GM21515 (cell line): ENCODE results near the gene TBRG4.

Experiments
- ATAC-seq: cut with Tn5 transposase; IDR thresholded peaks from one replicate; pipeline ENCODE4 v1.9.1; 2021; ENCODE audit not compliant: unreplicated experiment

Gene TBRG4

GRCh38 chr7:45075871-45076796, 35.4 kb downstream of the TBRG4 start:
- no peak for ATAC-seq

GRCh38 chr7:45075355-45075644, 36.2 kb downstream of the TBRG4 start:
- ATAC-seq = no peak

DNA sequence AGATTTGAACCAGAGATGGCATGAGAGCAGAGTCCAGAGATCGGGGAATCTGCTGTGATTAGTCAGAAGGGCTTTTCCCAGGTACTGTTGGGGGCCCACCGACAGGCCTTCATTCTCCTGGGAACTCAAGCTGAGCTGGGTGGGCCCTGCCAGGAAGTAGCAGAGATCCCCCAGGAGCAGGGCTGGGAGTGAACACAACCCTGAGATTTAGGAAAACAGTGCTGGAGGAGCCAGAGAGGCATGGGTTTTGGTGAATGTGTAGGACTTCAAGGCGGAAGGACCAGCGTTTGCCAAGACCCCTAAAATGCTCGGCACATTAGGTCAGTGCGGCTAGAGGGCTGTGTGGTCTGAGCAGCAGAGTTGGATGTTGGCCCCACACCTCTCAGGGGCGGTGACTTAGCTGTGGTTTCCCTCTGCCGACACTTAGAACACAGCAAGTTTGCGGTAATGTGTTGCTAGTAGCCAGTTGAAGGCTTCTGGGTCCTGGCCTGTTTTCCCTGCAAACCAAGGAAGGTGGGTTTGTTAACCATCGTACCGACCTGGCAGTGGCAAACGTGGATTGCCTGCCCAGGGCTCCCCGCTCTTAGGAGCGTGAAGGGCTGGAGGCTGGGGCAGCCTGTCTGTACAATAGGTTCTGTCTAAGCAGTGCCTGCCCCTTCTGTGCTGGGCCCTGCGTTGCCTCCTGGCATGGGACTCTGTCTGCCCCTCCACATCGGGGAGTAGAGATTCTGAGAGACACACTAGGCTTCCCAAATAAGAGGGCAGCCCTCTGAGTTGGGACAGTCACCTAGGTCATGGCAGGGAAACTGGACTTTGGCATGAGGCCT, 36.8 kb downstream of the TBRG4 start:
- ATAC-seq = no peak

- ATAC-seq = no peak
These were observed 37.5 kb downstream of the TBRG4 start for GRCh38 chr7:45073786-45074527.

GRCh38 chr7:45073031-45073785, 38.3 kb downstream of the TBRG4 start:
- no peak for ATAC-seq

DNA sequence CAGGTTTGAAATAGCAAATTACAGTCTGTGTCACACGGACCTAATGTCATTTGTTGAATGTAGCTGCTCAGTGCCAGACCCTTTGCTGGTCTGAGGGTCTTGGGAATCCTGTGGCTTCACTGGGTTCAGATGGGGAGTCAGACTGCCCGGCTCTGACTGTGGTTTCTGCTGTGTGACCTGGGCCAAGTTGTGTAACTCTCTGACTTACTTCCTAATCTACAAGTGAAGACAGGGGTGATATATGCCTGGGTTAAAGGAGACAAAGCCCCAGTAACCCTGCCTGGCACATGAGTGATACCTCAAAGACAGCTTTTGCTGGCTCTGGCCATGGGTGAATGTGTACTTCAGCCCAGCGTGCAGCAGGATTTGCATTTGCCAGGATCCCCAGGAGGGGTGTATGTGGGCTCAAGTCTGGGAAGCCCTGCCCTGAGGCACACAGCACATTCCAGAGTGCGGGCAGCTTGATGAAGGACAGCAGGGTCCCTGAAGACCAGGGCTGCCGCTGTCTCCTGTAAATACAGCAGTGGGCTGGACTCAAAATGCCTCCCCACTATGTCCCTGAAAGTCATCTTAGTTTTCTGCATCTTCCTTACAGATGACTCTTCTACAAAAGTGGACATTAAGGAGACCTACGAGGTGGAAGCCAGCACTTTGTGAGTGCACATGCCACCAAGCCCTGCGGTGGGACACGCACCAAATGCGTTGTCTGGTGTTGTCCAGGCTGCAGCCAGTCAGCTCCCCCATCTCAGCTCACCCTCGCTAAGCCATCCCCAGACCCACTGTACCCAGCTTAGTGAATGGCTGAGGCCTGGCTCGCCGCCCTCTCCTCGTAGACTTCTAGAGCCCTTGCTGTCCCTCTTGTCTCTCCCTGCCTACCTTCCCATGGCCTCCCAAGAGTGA, 39.1 kb downstream of the TBRG4 start:
- no peak for ATAC-seq

DNA sequence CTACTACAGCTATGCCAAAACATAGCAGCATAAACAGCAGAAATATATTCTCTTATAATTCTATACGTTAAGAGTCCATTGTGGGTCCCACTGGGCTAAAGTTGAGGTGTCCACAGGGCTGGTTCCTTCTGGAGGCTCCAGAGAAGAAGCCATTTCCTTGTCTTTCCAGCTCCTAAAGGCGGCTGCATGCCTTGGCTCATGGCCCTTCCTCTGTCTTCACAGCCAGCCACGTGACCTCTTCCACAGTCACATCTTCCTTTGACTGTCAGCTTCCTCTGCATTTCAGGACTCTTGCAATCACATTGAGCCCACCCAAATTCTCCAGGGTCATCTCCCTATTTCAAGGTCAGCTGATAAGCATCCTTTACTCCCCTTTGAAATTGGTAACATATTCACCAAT, 40.0 kb downstream of the TBRG4 start:
- no peak for ATAC-seq

DNA sequence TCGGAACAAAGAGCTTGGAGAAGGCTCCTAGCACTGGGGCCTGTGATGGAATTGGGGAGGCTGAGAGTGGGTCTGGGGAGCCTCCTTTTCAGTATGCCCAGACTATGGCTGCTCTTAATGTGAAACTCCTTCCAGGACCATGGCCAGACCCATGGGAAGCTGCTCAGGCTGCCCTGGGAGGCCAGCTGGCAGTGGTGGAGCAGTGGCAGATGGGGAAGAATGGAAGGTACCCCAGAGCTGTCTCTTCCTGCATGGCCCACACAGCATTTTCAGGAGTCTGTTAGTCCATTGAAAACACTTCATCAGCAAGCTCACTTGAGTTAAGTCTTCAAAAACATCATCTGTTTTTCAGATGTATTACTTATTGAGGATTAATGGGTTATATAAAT, 41.2 kb downstream of the TBRG4 start:
- ATAC-seq = no peak

DNA sequence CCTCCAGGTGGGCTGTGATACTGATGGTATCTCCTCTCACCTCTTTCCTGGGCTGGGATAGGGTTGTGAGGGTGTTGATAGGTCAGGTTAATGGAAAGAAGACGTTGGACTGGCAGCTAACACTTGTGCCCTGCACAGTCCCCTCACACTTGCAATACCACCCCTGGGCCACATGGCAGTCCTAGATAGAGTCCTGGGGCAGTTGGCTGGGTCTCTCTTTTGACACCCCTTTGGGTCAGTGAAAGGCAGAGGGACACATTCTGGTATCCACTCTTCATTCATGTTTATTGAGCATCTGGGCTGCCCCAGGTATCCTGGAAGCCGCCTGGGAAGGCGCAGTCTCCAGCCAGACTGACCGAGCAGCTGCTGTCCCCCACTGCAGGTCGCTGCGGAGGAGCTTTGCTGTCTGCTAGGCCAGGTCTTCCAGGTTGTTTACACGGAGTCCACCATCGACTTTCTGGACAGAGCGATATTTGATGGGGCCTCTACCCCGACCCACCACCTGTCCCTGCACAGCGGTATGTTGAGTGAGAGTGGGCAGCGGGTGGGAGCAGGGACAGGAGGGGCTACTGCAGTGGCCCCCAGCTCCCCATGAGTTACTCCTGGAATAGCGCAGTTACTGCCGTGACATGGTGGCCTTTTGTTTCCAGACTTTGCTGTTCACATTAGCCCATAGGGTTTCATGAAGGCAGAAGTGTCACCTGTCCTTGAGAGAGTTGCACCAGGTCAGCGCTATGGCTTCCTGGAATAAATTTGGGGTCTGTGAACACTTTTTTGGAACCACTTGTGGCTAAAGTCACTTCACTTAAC, 41.8 kb downstream of the TBRG4 start:
- ATAC-seq = no peak

GRCh38 chr7:45068236-45069023, 43.1 kb downstream of the TBRG4 start:
- ATAC-seq = no peak

GRCh38 chr7:45067582-45067981, 43.9 kb downstream of the TBRG4 start:
- ATAC-seq = no peak

- ATAC-seq = no peak
These were observed 45.1 kb downstream of the TBRG4 start for GRCh38 chr7:45066409-45066808.

GRCh38 chr7:45065031-45065995, 46.2 kb downstream of the TBRG4 start:
- ATAC-seq = no peak

DNA sequence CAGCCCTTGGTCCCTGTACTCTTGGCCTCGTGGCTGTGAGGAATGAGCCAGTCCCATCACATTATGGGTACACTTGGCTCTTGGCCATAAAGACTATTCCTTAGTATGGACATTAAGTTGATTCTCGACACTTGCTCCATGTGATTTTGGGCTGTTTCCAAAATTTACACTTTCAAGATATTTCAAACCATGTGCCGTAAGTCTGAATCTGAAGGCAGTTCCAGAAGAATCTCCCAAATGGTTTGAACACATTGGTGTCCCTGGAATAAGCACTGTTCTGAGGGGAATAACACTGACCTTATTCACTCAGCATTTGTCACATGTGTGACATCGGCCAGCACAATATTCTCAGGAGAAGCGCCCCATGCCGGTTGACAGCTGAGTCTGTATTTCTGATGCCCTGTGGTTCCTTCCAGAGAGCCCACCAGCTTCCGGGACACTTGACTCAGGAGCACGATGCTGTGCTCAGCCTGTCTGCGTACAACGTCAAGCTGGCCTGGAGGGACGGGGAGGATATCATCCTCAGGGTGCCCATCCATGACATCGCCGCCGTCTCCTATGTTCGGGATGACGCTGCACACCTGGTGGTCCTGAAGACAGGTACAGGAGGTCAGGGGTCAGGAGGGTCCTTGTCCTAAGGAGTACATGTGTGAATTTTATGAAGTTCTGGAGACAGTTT, 47.3 kb downstream of the TBRG4 start:
- ATAC-seq = no peak

- no peak for ATAC-seq
These were observed 49.6 kb downstream of the TBRG4 start for GRCh38 chr7:45061806-45062425.

GRCh38 chr7:45061352-45061751, 50.1 kb downstream of the TBRG4 start:
- ATAC-seq = no peak
